DND-41 (cell line): ENCODE results near the gene CRACDL.

Experiments used
- ATAC-seq: fragments of 200-7000 bp; cut with Tn5 transposase; 3 replicates; pipeline ENCODE4 v1.9.1; 2021; ENCODE audit warnings: low read depth; ENCODE audit not compliant: insufficient read depth
- DNase-seq: peaks from one replicate; pipeline ENCODE4 v3.0.0-alpha.2; 2020
- H2AFZ ChIP-seq: 2 replicates; pipeline ENCODE4 v1.6.0; 2012; ENCODE audit warnings: low read depth, low read length
- H3K27ac ChIP-seq: 2 replicates; pipeline ENCODE4 v1.5.1; 2012; ENCODE audit warnings: low read length, inconsistent platforms
- H3K27me3 ChIP-seq: fragments of 200-600 bp; sonication (generic); 2 replicates; pipeline ENCODE4 v1.6.0; 2012; ENCODE audit warnings: low read length, mild to moderate bottlenecking, inconsistent platforms; ENCODE audit not compliant: insufficient read depth, poor library complexity
- H3K36me3 ChIP-seq: 2 replicates; pipeline ENCODE4 v1.5.1; 2012; ENCODE audit warnings: low read length, inconsistent platforms; ENCODE audit not compliant: insufficient read depth
- H3K4me1 ChIP-seq: 2 replicates; pipeline ENCODE4 v1.5.1; 2012; ENCODE audit warnings: mild to moderate bottlenecking, low read length; ENCODE audit not compliant: insufficient read depth
- H3K4me2 ChIP-seq: 2 replicates; pipeline ENCODE4 v1.6.0; 2012; ENCODE audit warnings: mild to moderate bottlenecking, moderate library complexity, low read length, inconsistent platforms; ENCODE audit not compliant: insufficient read depth
- H3K4me3 ChIP-seq, 2 experiments: fragments of 200-600 bp in 1 of 2; shearing (Covaris generic) in 1 of 2; 2 replicates each; pipeline ENCODE4 v1.5.1; 2012 to 2016; ENCODE audit warnings: inconsistent platforms in 2 of 2, low read length in 2 of 2, mild to moderate bottlenecking in 2 of 2, low read depth in 1 of 2, moderate library complexity in 1 of 2
- H3K79me2 ChIP-seq: 2 replicates; pipeline ENCODE4 v1.6.0; 2012; ENCODE audit warnings: low read length, inconsistent platforms; ENCODE audit not compliant: insufficient read depth
- H3K9ac ChIP-seq: 2 replicates; pipeline ENCODE4 v1.6.0; 2012; ENCODE audit warnings: low read depth, mild to moderate bottlenecking, inconsistent platforms, low read length, moderate library complexity
- H3K9me3 ChIP-seq: 2 replicates; pipeline ENCODE4 v1.5.1; 2012; ENCODE audit warnings: low read length, moderate library complexity, mild to moderate bottlenecking, inconsistent platforms; ENCODE audit not compliant: insufficient read depth, severe bottlenecking
- H4K20me1 ChIP-seq: 2 replicates; pipeline ENCODE4 v1.6.0; 2012; ENCODE audit warnings: low read length; ENCODE audit not compliant: insufficient read depth
- EZH2 ChIP-seq: IDR thresholded peaks from 3 replicates; pipeline ENCODE4 v1.6.1; 2012; ENCODE audit warnings: borderline replicate concordance, low read depth, mild to moderate bottlenecking, moderate library complexity, low read length, inconsistent platforms; ENCODE audit not compliant: severe bottlenecking
- TF ChIP-seq, protein P1 (sequence below): IDR thresholded peaks from 2 replicates; pipeline ENCODE4 v1.5.1; 2012; ENCODE audit warnings: borderline replicate concordance, low read length, moderate library complexity, mild to moderate bottlenecking; ENCODE audit not compliant: poor library complexity, severe bottlenecking; ENCODE audit errors: extremely low read depth

The CRACDL gene

DNA sequence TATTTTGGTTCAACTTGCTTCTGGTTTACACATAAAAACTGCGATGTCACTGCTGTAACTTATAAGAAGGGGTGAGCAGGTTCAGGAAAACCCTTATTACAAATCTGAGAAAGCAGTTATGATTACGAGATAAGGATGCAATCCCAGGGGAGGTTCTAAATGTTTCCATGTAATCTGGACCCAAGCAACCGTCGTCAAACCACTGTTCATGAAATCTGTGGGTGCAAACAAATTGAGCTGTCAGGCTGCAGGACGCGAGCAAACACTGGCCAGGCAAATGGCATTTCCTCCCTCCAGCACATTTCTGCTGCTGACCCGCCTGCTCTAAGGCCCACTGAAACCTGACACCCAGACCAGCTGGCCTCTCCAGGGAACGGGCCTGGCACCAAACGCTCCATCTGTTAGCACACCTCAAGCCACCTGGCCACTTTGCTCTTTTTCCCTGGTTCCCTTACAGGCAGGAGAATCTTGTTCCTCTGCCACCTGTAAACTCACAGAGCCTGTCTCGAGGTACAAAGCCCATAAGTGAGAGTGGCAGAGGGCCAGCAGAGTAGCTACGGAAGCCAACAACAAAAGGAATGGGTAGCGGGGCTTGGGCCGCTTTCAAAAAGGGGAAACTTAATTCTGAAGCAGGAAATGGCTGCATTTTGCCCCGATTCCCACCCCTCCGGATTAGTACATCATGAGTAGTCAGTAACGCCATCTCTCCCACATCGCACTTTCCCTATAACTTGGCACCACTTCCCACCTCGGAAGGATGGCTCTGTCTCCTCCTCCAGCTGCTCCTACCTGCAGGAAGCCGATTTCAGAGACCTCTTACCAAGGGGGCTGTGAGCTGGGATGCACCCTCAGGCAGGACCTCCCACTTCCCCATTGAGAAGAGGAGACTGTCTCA, 26.5 kb downstream of the CRACDL start:
- H3K36me3 ChIP-seq: no peaks in the 10 kb centered on the region
- H3K9ac ChIP-seq: no peak overlapping the region
- no peak overlapping the region for H3K4me2 ChIP-seq
- no peak overlapping the region for H2AFZ ChIP-seq
- H3K4me1 ChIP-seq: no peaks in the 10 kb centered on the region
- TF ChIP-seq, protein P1, sequence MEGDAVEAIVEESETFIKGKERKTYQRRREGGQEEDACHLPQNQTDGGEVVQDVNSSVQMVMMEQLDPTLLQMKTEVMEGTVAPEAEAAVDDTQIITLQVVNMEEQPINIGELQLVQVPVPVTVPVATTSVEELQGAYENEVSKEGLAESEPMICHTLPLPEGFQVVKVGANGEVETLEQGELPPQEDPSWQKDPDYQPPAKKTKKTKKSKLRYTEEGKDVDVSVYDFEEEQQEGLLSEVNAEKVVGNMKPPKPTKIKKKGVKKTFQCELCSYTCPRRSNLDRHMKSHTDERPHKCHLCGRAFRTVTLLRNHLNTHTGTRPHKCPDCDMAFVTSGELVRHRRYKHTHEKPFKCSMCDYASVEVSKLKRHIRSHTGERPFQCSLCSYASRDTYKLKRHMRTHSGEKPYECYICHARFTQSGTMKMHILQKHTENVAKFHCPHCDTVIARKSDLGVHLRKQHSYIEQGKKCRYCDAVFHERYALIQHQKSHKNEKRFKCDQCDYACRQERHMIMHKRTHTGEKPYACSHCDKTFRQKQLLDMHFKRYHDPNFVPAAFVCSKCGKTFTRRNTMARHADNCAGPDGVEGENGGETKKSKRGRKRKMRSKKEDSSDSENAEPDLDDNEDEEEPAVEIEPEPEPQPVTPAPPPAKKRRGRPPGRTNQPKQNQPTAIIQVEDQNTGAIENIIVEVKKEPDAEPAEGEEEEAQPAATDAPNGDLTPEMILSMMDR: no peak
- TF ChIP-seq EZH2: no peak
- H4K20me1 ChIP-seq: no peaks in the 10 kb centered on the region
- ATAC-seq: no peak
- H3K9me3 ChIP-seq: no peaks in the 10 kb centered on the region
- no peak overlapping the region for H3K27ac ChIP-seq
- DNase-seq: no peak
- H3K27me3 ChIP-seq: peaks cover 3% of the 10 kb centered on the region
- no peak overlapping the region for H3K4me3 ChIP-seq
- H3K79me2 ChIP-seq: no peaks in the 10 kb centered on the region

DNA sequence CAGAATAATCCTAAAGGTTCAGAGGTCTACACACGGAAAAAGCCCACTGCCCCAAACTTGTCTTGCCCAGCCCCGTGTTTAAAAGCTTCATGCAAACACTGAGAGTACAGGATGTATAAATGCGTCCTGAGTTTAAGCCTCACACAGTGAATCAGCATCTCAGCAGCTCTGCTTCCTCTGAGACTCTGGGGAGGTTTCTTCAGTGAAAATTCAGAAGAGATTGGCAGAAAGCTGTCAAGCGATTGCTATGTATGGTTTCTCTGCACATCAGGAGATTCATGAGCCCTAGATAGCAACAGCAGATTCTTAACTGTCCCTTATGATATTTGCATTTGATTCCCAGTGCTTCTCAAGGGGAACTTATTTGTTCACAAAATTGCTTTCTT, 27.1 kb downstream of the CRACDL start:
- H3K36me3 ChIP-seq: no peaks in the 10 kb centered on the region
- DNase-seq: no peak
- no peaks in the 10 kb centered on the region for H3K79me2 ChIP-seq
- H3K4me1 ChIP-seq: no peaks in the 10 kb centered on the region
- no peaks in the 10 kb centered on the region for H3K9me3 ChIP-seq
- peaks cover 3% of the 10 kb centered on the region for H3K27me3 ChIP-seq
- ATAC-seq: no peak
- no peak overlapping the region for H3K9ac ChIP-seq
- H3K27ac ChIP-seq: no peak overlapping the region
- no peaks in the 10 kb centered on the region for H4K20me1 ChIP-seq
- H3K4me3 ChIP-seq: no peak overlapping the region
- no peak for TF ChIP-seq EZH2
- TF ChIP-seq, protein P1: no peak
- H2AFZ ChIP-seq: no peak overlapping the region
- no peak overlapping the region for H3K4me2 ChIP-seq

DNA sequence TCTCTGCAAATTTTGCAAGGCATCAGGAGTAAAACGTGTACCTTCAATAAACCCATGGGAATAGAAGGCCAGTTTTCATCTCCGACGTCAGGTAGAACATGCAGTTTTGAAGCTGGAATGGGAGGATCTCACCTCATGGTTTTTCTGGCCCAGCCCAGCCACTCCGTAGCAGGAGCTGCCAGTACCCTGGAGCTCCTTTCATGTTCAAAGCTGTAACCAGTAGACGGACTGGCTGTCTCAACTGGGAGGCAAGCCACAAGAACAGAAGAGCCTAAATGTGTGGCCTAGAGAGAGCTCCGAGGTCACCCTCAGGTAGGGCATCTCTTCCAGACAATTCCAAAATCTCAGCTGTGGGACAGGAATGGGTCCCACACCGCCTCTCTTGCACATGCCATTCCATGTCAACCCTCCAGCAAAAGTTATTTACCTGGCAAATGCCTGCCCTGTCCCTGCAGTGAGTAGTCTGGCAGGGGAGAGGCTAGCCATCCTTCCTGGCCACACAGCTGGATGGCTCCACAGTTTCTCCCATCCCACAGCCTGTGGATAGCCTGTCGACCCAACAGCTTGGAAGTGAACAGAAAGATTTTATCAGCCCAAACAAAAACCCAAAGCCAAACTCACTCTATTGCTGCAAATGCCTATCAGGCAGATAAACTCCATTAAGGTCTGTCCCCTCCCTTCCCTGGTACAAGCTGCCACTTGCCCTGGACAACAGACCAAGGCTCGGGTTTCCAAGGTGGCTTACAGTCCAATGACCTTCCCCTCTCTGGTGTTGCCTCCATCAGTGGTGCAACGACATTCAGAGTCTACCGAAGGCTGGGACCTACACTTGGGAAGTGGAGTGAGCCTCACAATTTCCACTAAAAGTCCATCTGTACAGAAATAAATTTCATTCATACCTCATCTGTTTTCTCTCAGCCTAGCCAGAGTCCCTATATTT, 27.8 kb downstream of the CRACDL start:
- peaks cover 3% of the 10 kb centered on the region for H3K27me3 ChIP-seq
- H3K27ac ChIP-seq: no peak overlapping the region
- no peak overlapping the region for H2AFZ ChIP-seq
- TF ChIP-seq EZH2: no peak
- TF ChIP-seq, protein P1: no peak
- ATAC-seq (no peak), DNase-seq (no peak)
- no peaks in the 10 kb centered on the region for H3K9me3 ChIP-seq
- no peak overlapping the region for H3K4me2 ChIP-seq
- no peaks in the 10 kb centered on the region for H3K79me2 ChIP-seq
- no peaks in the 10 kb centered on the region for H3K36me3 ChIP-seq
- H3K4me3 ChIP-seq: no peak overlapping the region
- no peaks in the 10 kb centered on the region for H4K20me1 ChIP-seq
- no peaks in the 10 kb centered on the region for H3K4me1 ChIP-seq
- no peak overlapping the region for H3K9ac ChIP-seq
